Ammon's horn (tissue), 1 donor: ENCODE data around the gene KLHL36.

Source experiments
- DNase-seq: peaks from one replicate; pipeline ENCODE4 v3.0.0-alpha.2; 2016; ENCODE audit warnings: low spot score

Gene KLHL36

DNA sequence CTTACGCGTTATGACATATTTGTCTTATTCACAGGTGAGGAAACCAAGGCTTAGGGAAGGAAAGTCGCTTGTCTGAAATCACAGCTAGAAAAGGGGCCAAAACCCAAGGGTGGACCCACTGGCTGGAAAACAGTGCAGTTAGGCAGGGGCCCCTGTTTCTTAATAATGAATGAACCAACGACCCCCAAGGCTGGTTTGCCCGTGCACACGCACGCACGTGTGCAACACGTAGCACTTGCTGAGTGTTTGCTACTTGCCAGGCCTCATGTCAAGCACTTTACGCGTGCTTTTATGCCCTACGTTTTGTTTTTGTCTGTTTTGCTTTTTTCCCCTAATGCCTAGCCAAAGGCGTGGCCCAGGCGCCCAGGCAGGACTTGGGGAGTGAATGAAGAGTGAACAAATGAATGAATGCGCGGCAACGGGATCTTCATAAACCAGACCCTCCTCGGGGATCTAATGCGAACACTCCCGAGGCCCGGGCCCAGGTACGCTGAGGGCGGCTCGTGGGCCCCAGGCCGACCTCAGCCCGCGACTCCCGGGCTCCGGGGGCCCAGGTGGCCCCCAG is 50.9 kb downstream of the KLHL36 start:
- DNase-seq, result peak; percentile 12

DNA sequence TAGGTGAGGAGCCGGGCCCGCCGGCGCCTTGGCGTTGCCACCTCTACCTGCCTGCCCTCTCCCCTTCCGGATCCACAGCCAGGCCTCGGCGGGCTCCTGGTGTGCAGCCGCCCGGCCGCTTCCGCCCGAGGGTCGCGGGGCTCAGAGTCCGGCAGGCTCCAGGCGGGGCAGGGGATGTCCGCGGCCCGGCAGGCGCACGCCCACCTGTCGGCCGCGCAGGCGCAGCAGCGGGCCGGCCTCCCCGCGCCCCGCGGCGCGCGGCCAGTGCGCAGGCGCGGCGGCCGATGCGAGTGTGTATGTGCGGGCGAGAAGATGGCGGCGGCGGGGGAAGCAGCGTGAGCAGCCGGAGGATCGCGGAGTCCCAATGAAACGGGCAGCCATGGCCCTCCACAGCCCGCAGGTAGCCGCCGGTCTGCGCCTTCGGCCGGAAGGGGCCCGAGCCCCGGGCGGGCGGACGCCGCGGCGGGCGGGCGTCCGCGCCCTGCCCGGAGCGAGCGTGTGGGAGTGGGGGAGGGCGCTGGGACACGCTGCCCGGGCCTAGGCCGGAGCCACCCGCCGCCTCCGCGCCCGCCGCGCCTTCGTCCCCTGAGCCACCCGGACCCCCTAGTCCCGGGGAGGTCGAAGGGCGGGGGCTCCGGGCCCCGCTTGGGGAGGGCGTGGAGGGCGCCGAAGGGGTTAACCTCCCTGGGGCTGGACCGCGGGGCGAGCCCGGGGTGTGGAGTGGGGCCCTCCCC is 51.6 kb downstream of the KLHL36 start, which contains the start of gene USP10:
USP10 (plus strand) TSS at position 289 of the 734 bp plus-strand sequence; CDS start at position 380, 91 bp downstream.
- DNase-seq, result peak; percentile 82

GRCh38 chr16:84700446-84701300 is 52.4 kb downstream of the KLHL36 start:
- DNase-seq, result peak; percentile 53

DNA sequence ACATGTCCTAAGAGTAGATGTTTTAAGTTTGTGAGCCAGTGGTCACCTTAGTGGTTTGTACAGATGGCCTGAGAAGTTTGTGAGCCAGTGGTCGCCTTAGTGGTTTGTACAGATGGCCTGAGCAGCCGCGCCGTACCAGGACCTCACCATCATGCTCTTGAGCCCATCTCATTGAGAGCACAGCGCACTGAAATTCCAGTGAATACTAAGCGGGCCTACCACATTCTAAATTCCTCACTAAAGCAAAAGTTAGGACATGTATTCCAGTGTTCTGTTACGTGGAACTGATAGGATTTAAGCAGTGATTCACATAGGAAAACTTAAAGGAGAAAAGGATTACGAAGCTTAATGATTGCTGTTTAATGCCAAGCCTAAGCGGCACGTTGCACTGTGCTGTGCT is 55.4 kb downstream of the KLHL36 start:
- DNase-seq, result no peak

GRCh38 chr16:84704253-84704652 is 55.9 kb downstream of the KLHL36 start:
- DNase-seq, result no peak

GRCh38 chr16:84706856-84707255 is 58.5 kb downstream of the KLHL36 start:
- DNase-seq, result no peak

- DNase-seq, result no peak
These were observed 61.3 kb downstream of the KLHL36 start for GRCh38 chr16:84709609-84710008.

- no peak for DNase-seq
These were observed 62.4 kb downstream of the KLHL36 start for GRCh38 chr16:84710686-84711085.
